BE2C (cell line): ENCODE measurements around the gene GNAO1.

ENCODE experiments used
- DNase-seq: peaks from one replicate; pipeline ENCODE4 v3.0.0-alpha.2; 2020
- H3K27me3 ChIP-seq: fragments of 250-450 bp; sonication (Bioruptor Pico); 2 replicates; pipeline ENCODE4 v1.5.1; 2020; ENCODE audit warnings: mild to moderate bottlenecking
- H3K36me3 ChIP-seq: fragments of 250-450 bp; sonication (Bioruptor Pico); 2 replicates; pipeline ENCODE4 v1.5.1; 2020; ENCODE audit warnings: mild to moderate bottlenecking
- H3K4me1 ChIP-seq: fragments of 250-450 bp; sonication (Bioruptor Pico); 2 replicates; pipeline ENCODE4 v1.5.1; 2020
- H3K4me3 ChIP-seq: 2 replicates; pipeline ENCODE4 v1.5.1; 2011; ENCODE audit warnings: low read depth, low read length
- H3K9me3 ChIP-seq: fragments of 250-450 bp; sonication (Bioruptor Pico); 2 replicates; pipeline ENCODE4 v1.5.1; 2020
- CTCF ChIP-seq: IDR thresholded peaks from 2 replicates; pipeline ENCODE4 v1.5.1; 2012; ENCODE audit warnings: mild to moderate bottlenecking, low read depth, low read length

GNAO1 gene

GRCh38 chr16:56366945-56367344, 175.7 kb downstream of the GNAO1 start:
- Histone ChIP-seq H3K4me3 (no peak overlapping the region), H3K27me3 (no peaks in the 10 kb centered on the region), H3K4me1 (peaks cover 7% of the 10 kb centered on the region), H3K36me3 (peaks cover 30% of the 10 kb centered on the region), H3K9me3 (no peaks in the 10 kb centered on the region)
- TF ChIP-seq CTCF = no peak
- no peak for DNase-seq

GRCh38 chr16:56367764-56368163, 176.5 kb downstream of the GNAO1 start:
- TF ChIP-seq CTCF = no peak
- DNase-seq = no peak
- Histone ChIP-seq H3K27me3 (no peaks in the 10 kb centered on the region), H3K9me3 (no peaks in the 10 kb centered on the region), H3K4me1 (peaks cover 7% of the 10 kb centered on the region), H3K36me3 (peaks cover 24% of the 10 kb centered on the region), H3K4me3 (no peak overlapping the region)

GRCh38 chr16:56368545-56368944, 177.3 kb downstream of the GNAO1 start:
- Histone ChIP-seq H3K9me3 (no peaks in the 10 kb centered on the region), H3K27me3 (no peaks in the 10 kb centered on the region), H3K4me1 (peaks cover 7% of the 10 kb centered on the region), H3K4me3 (no peak overlapping the region), H3K36me3 (peaks cover 18% of the 10 kb centered on the region)
- no peak for DNase-seq
- no peak for TF ChIP-seq CTCF

- Histone ChIP-seq H3K9me3 (no peaks in the 10 kb centered on the region), H3K4me1 (peaks cover 7% of the 10 kb centered on the region), H3K36me3 (peaks cover 11% of the 10 kb centered on the region), H3K27me3 (no peaks in the 10 kb centered on the region), H3K4me3 (no peak overlapping the region)
- no peak for TF ChIP-seq CTCF
- no peak for DNase-seq
Observed at GRCh38 chr16:56369202-56369601, 177.9 kb downstream of the GNAO1 start.

GRCh38 chr16:56370185-56370874, 179.0 kb downstream of the GNAO1 start:
- peaks cover 7% of the 10 kb centered on the region for H3K4me1 ChIP-seq
- no peak for DNase-seq
- H3K36me3 ChIP-seq = peaks cover 9% of the 10 kb centered on the region
- H3K4me3 ChIP-seq = no peak overlapping the region
- H3K9me3 ChIP-seq = no peaks in the 10 kb centered on the region
- no peaks in the 10 kb centered on the region for H3K27me3 ChIP-seq
- TF ChIP-seq CTCF = no peak

- no peak for TF ChIP-seq CTCF
- Histone ChIP-seq H3K36me3 (peaks cover 9% of the 10 kb centered on the region), H3K9me3 (no peaks in the 10 kb centered on the region), H3K27me3 (no peaks in the 10 kb centered on the region), H3K4me1 (peaks cover 7% of the 10 kb centered on the region), H3K4me3 (no peak overlapping the region)
- no peak for DNase-seq
Observed at GRCh38 chr16:56370875-56371659, 179.8 kb downstream of the GNAO1 start.
